Measurements from ENCODE around the gene WDR81. TPM values are rescaled to one million over a fixed set of nuclear protein-coding genes. Genes with fewer than 3 reads are reported as not detected.
"Not testable (repeated sequence)": the region's sequence is repeated elsewhere in the genome, so short reads cannot be mapped to it uniquely, and the experiment has no call there.

WDR81 gene
- total RNA-seq, 1 experiment from 2014 or later, result 20.5 TPM

- H3K4me3 ChIP-seq, result no peak overlapping the region; the same call in 1 of the 2 replicates
- H3K36me3 ChIP-seq (ENCODE audit: low read depth), result no peaks in the 10 kb centered on the region
- no TSS peak for BruUV-seq (replicated peaks)
- H3K9me3 ChIP-seq (ENCODE audit: insufficient read depth, low read depth), result no peaks in the 10 kb centered on the region
- H3K79me2 ChIP-seq (ENCODE audit: low read depth), result peaks cover 6% of the 10 kb centered on the region
- no peak for DNase-seq
- H3K27ac ChIP-seq, result peak overlapping the region; percentile 99
- peaks cover 4% of the 10 kb centered on the region; the same call in 1 of the 2 replicates for H4K20me1 ChIP-seq (ENCODE audit: insufficient read depth)
- ChIA-PET CTCF (interaction anchor here (0.6 to 0.7 kb wide), 2 partner anchors 28 to 49 kb away, joined by 3 read pairs; no protein-coding TSS in a partner anchor), POLR2A (ENCODE audit: unreplicated experiment) (interaction anchor here (0.6 kb wide), 1 partner anchor 515 kb away, joined by 3 read pairs; no protein-coding TSS in a partner anchor)
- H3K4me1 ChIP-seq (replicated peaks; ENCODE audit: insufficient read depth), result peaks cover 23% of the 10 kb centered on the region
- TF ChIP-seq CTCF (conservative IDR thresholded peaks at IDR 0.05) (no peak), EZH2 (IDR thresholded peaks at IDR 0.05; ENCODE audit: low read depth) (no peak)
- H3K9me2 ChIP-seq (ENCODE audit: insufficient read depth), result no peaks in the 10 kb centered on the region
- intact Hi-C loops (cut with micrococcal nuclease; ENCODE audit: unreplicated experiment), result loop anchor here (5.0 to 10.0 kb wide), 4 partner anchors 51 to 324 kb away; partner anchors contain the start of gene OVCA2
- H3K27me3 ChIP-seq (ENCODE audit: insufficient read depth, low read depth), result no peaks in the 10 kb centered on the region
- H3F3A ChIP-seq (ENCODE audit: insufficient read depth, low read depth), result peaks cover 32% of the 10 kb centered on the region; the same call in 1 of the 2 replicates
- H3K4me2 ChIP-seq, result peak overlapping the region; percentile 76
- H2AFZ ChIP-seq, result no peak overlapping the region
Observed at GRCh38 chr17:1718362-1719165, 5.9 kb upstream of the WDR81 start.

GRCh38 chr17:1720856-1721386 is 3.6 kb upstream of the WDR81 start:
- ChIA-PET POLR2A (ENCODE audit: unreplicated experiment) (interaction anchor here (0.6 kb wide), 2 partner anchors 72 to 189 kb away, joined by 7 to 9 read pairs; no protein-coding TSS in a partner anchor), CTCF (interaction anchor here (0.8 to 1.3 kb wide), 6 partner anchors 33 to 188 kb away, joined by 3 to 11 read pairs (median 6); no protein-coding TSS in a partner anchor)
- no peaks in the 10 kb centered on the region for H3K27me3 ChIP-seq (ENCODE audit: insufficient read depth, low read depth)
- H3K4me2 ChIP-seq, result no peak overlapping the region
- no peaks in the 10 kb centered on the region for H3K36me3 ChIP-seq (ENCODE audit: low read depth)
- BruUV-seq (replicated peaks), result no TSS peak
- no peak overlapping the region for H2AFZ ChIP-seq
- H3K4me1 ChIP-seq (replicated peaks; ENCODE audit: insufficient read depth), result peaks cover 16% of the 10 kb centered on the region
- intact Hi-C loops (cut with micrococcal nuclease; ENCODE audit: unreplicated experiment), result loop anchor here (1.0 kb wide), 1 partner anchor 63 kb away; no protein-coding TSS in a partner anchor
- TF ChIP-seq EZH2 (IDR thresholded peaks at IDR 0.05; ENCODE audit: low read depth), result no peak
- peak; percentile 99 for TF ChIP-seq CTCF (conservative IDR thresholded peaks at IDR 0.05)
- H3K4me3 ChIP-seq, result no peak overlapping the region
- no peaks in the 10 kb centered on the region for H4K20me1 ChIP-seq (ENCODE audit: insufficient read depth)
- peaks cover 28% of the 10 kb centered on the region; the same call in 1 of the 2 replicates for H3F3A ChIP-seq (ENCODE audit: insufficient read depth, low read depth)
- peak in 1 of 2 experiments; percentile 59 for DNase-seq
- peaks cover 7% of the 10 kb centered on the region; the same call in 1 of the 2 replicates for H3K79me2 ChIP-seq (ENCODE audit: low read depth)
- H3K9me2 ChIP-seq (ENCODE audit: insufficient read depth), result no peaks in the 10 kb centered on the region
- no peak overlapping the region for H3K27ac ChIP-seq
- no peaks in the 10 kb centered on the region for H3K9me3 ChIP-seq (ENCODE audit: insufficient read depth, low read depth)

- H3K36me3 ChIP-seq (ENCODE audit: low read depth); DNase-seq; H2AFZ ChIP-seq; H3K9me3 ChIP-seq (ENCODE audit: insufficient read depth, low read depth); intact Hi-C loops (cut with micrococcal nuclease; ENCODE audit: unreplicated experiment); H3K9me2 ChIP-seq (ENCODE audit: insufficient read depth); H3K79me2 ChIP-seq (ENCODE audit: low read depth); H3K27ac ChIP-seq; BruUV-seq (replicated peaks); H3K4me2 ChIP-seq; H4K20me1 ChIP-seq (ENCODE audit: insufficient read depth); H3K27me3 ChIP-seq (ENCODE audit: insufficient read depth, low read depth); H3K4me3 ChIP-seq: not testable (repeated sequence)
- peaks cover 16% of the 10 kb centered on the region for H3K4me1 ChIP-seq (replicated peaks; ENCODE audit: insufficient read depth)
- CTCF ChIA-PET, result interaction anchor here (0.7 to 1.3 kb wide), 4 partner anchors 66 to 117 kb away, joined by 3 to 6 read pairs (median 4); no protein-coding TSS in a partner anchor
- POLR2A ChIA-PET (ENCODE audit: unreplicated experiment), result interaction anchor here (0.6 kb wide), 1 partner anchor 107 kb away, joined by 9 read pairs; no protein-coding TSS in a partner anchor
- H3F3A ChIP-seq (ENCODE audit: insufficient read depth, low read depth), result peaks cover 24% of the 10 kb centered on the region; the same call in 1 of the 2 replicates
Observed at GRCh38 chr17:1722022-1722421, 2.5 kb upstream of the WDR81 start.
